NCI-H226 (cell line): ENCODE measurements around the gene ERVH48-1.
A peak's percentile ranks its signal among the peaks of the same experiment; 100 is the strongest.
"Not testable (repeated sequence)": the region's sequence is repeated elsewhere in the genome, so short reads cannot be mapped to it uniquely, and the experiment has no call there.

Source experiments
- DNase-seq: peaks from one replicate; pipeline ENCODE4 v3.0.0-alpha.2; 2015

Gene ERVH48-1

GRCh38 chr21:42903817-42904216 is 21.6 kb downstream of the ERVH48-1 start:
- DNase-seq = no peak

GRCh38 chr21:42900446-42900845 is 25.0 kb downstream of the ERVH48-1 start:
- no peak for DNase-seq

- DNase-seq = peak; percentile 96
Measured at GRCh38 chr21:42892931-42893755, 32.3 kb downstream of the ERVH48-1 start, which contains the start of gene NDUFV3. Gene NDUFV3 (plus strand): TSS chr21:42893309. CDS start chr21:42893334, 25 bp downstream.

- no peak for DNase-seq
Measured at GRCh38 chr21:42892582-42892930, 32.9 kb downstream of the ERVH48-1 start.

- DNase-seq = no peak
Measured at GRCh38 chr21:42887326-42887725, 38.1 kb downstream of the ERVH48-1 start.

GRCh38 chr21:42883921-42884320 is 41.5 kb downstream of the ERVH48-1 start:
- no peak for DNase-seq

- DNase-seq = no peak
Measured at GRCh38 chr21:42880352-42880751, 45.1 kb downstream of the ERVH48-1 start.

GRCh38 chr21:42878993-42879787 is 46.2 kb downstream of the ERVH48-1 start, which contains the start of gene WDR4:
Gene WDR4 (minus strand): TSS chr21:42879539. CDS start chr21:42879495, 44 bp downstream.
- DNase-seq = peak; percentile 94

GRCh38 chr21:42878678-42878992 is 46.8 kb downstream of the ERVH48-1 start:
- no peak for DNase-seq

- not testable (repeated sequence) for DNase-seq
Measured at GRCh38 chr21:42875811-42876210, 49.6 kb downstream of the ERVH48-1 start.

- DNase-seq = no peak
Measured at GRCh38 chr21:42873096-42873495, 52.3 kb downstream of the ERVH48-1 start.

- no peak for DNase-seq
Measured at GRCh38 chr21:42868196-42868595, 57.2 kb downstream of the ERVH48-1 start.
